GM19372 (cell line): ENCODE results near the gene C16orf89.
A peak's percentile ranks its signal among the peaks of the same experiment; 100 is the strongest.

Source experiments
- ATAC-seq: cut with Tn5 transposase; IDR thresholded peaks from one replicate; pipeline ENCODE4 v1.9.1; 2021; ENCODE audit warnings: mild to moderate bottlenecking, low read depth, moderate library complexity; ENCODE audit not compliant: unreplicated experiment

Gene C16orf89

DNA sequence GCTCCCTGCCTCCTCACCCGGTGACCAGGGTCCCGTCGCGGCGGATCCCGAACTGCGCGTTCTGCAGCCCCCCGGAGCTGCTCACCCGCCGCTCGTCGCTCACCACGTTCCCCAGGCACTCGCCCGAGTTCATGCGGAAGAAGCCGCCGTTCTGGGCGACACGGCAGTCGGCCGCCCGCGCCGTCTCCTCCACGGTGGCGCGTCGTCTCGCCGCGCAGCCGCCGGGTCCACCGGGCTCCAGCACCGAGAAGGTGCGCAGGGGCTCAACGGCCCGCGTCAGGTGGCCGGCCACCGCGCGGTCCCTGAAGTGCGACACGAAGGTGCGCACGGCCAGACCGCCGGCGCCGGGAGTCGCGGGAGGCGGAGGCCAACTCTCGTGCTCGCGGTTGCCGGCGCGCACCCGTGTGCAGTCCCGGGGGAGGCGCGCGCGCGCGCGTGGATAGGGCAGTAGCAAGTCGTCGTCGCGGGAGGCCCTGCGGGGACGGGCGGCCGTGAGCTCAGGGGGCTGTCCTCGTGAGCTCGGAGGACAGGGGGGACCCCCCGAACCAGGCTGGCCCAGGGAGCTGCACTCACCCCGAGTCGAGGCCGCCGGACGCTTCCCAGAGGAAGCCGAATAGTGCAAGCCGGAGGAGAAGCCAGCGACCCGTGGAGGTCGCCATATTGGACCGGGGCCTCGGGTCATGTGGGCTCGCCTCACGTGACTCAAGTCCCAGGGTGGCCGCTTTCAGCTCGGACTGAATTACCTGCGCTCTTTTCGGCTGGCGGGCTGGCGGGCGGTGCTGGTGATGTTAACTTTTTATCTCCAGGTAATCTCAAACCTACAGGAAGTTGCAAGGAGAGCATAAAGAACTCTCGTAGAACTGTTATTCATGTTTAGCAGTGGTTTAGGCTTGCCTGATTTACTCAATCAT is 32.2 kb downstream of the C16orf89 start, which contains the start of gene NAGPA:
Gene NAGPA (minus strand): TSS at position 680 of the 911 bp plus-strand sequence. CDS start 21 bp downstream, at position 659.
- peak; percentile 92 for ATAC-seq

- ATAC-seq: no peak
Observed at GRCh38 chr16:5032748-5033167, 33.0 kb downstream of the C16orf89 start.

- no peak for ATAC-seq
Observed at GRCh38 chr16:5031601-5032000, 34.2 kb downstream of the C16orf89 start.

- ATAC-seq: no peak
Observed at GRCh38 chr16:5030251-5030870, 35.4 kb downstream of the C16orf89 start.

DNA sequence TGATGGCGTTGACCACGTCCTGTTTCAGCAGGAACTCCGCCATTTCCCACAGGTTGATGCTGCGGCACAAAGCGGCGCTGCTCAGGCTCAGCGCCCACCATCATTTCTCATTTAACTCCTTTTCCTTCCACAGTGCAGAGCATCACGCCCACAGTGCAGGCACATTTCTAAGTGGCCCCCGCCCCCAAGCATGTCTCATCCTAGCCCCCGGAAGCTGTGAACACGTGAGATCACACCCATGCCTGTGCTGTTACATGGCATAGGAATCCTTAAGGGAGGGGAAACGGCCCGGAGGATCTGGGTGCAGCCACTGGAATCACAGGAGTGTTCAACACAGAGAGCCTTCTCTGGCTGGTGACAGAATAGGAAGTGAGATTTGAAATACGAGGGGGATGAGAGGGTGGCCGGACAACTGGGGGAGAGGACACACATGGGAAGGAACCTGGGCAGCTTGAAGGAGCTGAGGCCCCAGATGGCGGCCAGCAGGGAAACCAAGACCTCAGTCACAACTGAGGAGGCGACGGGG is 36.7 kb downstream of the C16orf89 start:
- ATAC-seq: no peak

DNA sequence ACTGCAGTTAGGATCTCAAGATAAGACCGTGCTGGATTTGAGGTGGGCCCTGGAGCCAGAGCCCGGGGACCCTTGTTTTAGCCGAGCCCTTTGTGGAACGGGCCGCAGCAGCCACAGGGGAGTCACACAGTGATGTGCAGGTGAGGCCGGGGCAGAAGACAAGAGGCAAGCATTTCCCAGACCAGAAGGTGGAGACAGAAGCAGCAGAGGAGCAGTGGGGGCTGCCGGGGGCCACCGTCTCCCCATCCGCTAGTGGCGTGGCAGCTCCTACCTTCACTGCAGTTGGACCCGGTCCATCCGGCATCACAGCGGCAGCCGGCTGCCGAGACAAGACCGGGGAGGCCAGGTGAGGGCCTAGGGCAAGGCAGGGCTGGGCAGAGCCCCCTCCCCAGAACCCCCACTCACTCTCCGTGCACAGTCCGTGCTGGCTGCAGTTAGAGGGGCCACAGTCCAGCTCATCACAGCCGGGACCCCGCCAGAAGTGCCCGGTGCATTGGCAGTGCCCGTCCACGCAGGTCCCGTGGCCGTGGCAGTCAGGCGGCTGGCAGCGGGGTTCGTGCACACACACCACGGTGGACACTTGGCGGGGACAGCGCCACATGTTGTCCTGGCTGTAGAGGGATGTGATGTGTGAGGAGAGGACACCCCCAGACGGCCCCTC is 38.1 kb downstream of the C16orf89 start:
- ATAC-seq: no peak

DNA sequence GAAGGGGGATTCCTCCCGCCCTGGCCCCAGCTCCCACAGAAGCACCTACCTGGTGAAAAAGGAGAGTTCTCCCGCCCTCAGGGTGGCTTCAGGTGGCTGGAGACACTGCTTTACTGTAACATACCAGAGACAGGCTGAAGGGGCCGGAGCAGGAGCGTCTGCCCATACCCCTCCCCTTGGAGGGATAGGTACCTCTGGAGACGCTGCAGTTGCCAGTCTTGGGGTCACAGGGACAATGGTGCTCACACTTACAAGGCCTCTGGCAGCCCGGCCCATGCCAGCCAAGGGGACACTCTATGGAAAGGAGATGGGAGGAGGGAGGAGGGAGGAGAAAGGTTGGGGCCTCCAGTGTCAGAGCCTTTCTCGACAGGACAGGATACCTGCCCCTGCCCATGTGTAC is 38.7 kb downstream of the C16orf89 start:
- no peak for ATAC-seq

GRCh38 chr16:5026664-5027063 is 39.1 kb downstream of the C16orf89 start:
- no peak for ATAC-seq

DNA sequence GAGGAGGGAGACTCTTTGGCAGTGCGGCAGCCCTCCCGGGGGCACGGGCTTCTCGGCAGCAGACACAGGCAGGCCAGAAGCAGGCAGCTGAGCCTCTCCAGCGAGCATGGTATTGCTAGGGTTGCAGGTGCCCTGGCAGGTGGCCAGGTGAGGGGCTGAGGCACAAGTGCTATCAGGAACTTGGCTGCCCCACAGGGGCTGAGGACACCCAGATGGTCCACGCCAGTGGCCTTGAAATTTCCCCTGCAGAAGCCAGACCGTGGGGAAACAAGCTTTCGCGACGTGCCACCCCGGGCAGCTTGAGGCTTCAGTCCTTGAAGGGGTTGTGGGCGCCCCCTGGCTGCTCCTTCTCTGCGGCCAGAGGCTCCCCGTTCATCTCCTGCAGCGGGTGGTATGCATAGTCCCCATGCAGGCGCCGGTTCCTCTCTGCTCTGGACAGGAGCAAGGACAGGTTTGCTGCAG is 40.6 kb downstream of the C16orf89 start:
- no peak for ATAC-seq

DNA sequence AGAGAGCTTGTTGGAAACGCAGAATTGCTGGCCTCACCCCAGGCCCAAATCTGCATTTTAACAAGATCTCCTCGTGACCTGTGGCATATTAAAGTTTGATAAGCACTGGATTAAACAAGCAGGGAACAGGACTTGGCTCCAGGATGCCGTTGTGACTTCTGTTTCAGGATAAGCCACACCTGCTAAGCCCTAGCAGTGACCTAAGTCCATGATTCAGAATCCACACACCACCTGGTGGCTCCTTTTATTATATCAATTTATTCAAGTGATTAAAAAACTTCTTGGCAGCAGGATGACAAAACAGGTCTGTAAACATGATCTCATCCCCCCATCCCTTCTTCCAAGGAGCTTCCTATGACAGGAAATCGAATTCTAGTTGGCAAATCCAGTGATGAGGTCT is 41.1 kb downstream of the C16orf89 start:
- ATAC-seq: no peak

DNA sequence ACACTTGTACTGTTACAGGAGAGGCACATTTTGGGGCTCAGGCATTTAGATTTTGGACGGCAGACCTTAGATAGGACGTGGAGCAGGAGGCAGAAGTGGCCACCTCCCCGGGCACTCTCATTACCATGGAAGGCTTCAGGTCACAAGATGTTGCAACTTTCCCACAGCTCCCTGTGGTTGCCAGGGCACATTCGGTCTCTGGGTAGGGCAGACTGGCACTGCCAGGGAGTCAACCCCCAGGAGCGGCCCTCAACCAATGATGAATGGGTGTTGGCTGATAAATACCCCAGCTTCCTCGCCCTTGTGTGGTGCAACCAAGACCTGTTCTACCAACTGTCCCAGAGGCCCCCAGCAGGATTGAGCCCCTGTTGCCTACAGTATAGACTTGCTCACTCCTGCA is 43.2 kb downstream of the C16orf89 start:
- ATAC-seq: no peak

- ATAC-seq: no peak
Observed at GRCh38 chr16:5020551-5020950, 45.2 kb downstream of the C16orf89 start.

DNA sequence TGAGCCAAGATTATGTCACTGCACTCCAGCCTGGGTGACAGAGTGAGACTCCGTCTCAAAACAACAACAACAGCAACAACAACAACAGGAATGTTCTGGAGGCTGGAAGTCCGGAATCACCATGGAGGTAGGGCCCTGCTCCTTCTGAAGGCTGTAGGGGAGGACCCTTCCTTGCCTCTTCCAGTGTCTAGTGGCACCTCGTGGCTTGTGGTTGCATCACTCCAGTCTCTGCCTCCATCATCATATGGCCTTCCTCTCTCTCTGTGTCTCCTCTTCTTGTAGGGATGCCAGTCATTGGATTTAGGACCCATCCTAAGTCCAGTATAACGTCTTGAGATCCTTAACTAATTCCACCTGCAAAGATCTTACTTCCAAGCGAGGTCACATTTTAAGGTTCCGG is 46.0 kb downstream of the C16orf89 start:
- ATAC-seq: no peak

GRCh38 chr16:5018793-5019192 is 47.0 kb downstream of the C16orf89 start:
- no peak for ATAC-seq

DNA sequence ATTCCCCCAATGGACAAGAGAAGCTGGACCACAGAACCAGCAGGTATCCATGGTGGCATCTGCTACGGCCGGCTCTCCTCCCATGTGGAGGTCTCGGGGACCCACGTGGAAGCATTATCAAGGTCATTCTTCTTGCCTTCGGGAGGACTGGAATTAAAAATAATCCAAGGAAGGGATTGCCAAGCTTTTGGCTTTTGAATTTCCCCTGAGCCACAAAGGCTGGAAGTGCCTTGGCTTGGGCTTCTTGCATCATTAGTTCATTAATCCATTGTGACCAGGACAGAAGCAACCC is 48.1 kb downstream of the C16orf89 start:
- no peak for ATAC-seq

- ATAC-seq: no peak
Observed at GRCh38 chr16:5016967-5017677, 48.6 kb downstream of the C16orf89 start.

DNA sequence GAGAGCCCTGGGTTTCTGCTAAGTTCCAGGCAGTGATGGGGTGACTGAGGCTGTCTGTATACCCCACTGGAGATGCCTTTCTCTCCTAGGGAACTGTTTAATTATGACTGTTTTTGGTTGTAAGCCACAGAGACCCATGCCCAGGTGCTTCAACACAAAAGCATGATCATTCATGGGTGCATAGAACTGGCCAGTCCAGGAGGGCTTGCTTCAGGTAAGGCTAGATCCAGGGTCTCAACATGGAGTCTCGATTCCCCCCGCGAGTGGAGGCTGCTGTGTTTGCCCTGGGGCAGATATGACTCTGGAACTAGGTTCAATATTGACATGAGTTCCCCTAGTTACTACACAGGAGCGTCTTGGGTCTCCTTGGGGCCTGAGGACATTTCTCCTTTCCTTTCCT is 49.9 kb downstream of the C16orf89 start:
- ATAC-seq: no peak

DNA sequence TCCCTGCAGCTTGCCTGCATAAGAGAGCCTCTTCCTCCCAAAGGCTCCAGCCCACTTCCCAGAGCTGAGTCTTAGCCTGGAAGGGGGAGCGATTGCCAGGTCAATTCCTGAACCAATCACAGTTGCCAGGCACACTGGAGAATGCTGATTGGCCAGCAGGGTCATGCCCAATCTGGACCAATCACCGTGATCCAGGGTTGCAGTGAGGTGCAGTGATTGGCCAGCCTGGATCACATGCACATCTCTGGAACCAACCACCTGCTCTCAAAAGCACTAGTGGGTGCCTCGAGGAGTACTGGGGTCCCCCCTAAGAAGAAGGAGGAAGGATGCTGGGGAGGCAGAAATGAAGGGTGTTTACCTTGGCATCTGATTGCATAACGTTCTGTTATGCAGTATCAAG is 50.4 kb downstream of the C16orf89 start:
- ATAC-seq: no peak

DNA sequence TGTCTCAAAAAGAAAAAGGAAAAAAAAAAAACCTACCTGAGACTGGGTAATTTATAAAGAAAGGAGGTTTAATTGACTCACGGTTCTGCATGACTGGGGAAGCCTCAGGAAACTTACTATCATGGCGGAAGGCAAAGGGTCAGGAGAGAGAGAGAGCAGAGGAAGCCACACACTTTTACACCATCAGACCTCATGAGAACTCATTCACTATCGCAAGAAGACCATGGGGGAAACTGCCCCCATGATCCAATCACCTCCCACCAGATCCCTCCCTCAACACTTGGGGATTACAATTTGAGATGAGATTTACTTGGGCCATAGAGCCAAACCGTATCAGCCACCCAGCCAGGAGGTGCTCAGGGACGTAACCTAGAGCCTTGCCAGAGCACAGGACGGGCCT is 52.9 kb downstream of the C16orf89 start:
- ATAC-seq: no peak

DNA sequence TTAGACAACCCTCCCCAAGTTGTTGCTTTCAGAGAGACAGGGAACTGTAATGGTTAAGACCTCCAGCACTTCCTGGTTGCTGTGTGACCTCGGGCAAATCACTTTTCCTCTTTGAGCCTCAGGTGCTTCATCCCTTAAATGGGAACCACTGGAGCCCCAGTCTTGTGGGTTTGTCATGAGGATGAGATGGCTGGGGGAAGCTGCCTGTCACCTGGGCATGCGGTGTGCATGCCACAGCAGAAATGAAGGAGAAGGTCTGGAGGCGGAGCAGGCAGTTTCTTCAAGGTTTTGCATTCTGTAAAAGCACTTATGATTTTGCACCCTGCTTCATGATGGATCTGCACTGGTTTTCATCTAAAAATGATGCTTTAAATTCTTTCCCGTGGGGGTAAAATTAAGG is 54.1 kb downstream of the C16orf89 start:
- ATAC-seq: no peak
